ENCODE data around the gene PLPPR1.

PLPPR1 gene

GRCh38 chr9:101371813-101372212 is 343.3 kb downstream of the PLPPR1 start:
- Mint-ChIP-seq H3K36me3 (ENCODE audit: insufficient read depth) (no peaks in the 10 kb centered on the region), H3K27ac (ENCODE audit: low read depth) (no peak overlapping the region), H3K4me1 (no peaks in the 10 kb centered on the region), H3K4me3 (no peak overlapping the region), H3K9me3 (no peaks in the 10 kb centered on the region), H3K27me3 (peaks cover 56% of the 10 kb centered on the region)
- no peak for ATAC-seq (replicated peaks; ENCODE audit: extremely low read depth, poor library complexity, severe bottlenecking)
- DNase-seq (ENCODE audit: low spot score in 2 of 2): no peak

GRCh38 chr9:101372327-101373118 is 344.0 kb downstream of the PLPPR1 start:
- no peak for ATAC-seq (replicated peaks; ENCODE audit: extremely low read depth, poor library complexity, severe bottlenecking)
- Mint-ChIP-seq H3K4me3 (no peak overlapping the region), H3K4me1 (no peaks in the 10 kb centered on the region), H3K36me3 (ENCODE audit: insufficient read depth) (no peaks in the 10 kb centered on the region), H3K27me3 (peaks cover 59% of the 10 kb centered on the region), H3K9me3 (peaks cover under 1% of the 10 kb centered on the region), H3K27ac (ENCODE audit: low read depth) (no peak overlapping the region)
- DNase-seq (ENCODE audit: low spot score in 2 of 2): no peak

All from central memory CD8-positive, alpha-beta T cell (primary cell).